T-helper 2 cell (primary cell): Measurements from ENCODE around the gene COL8A1.
"Not testable (repeated sequence)": the region's sequence is repeated elsewhere in the genome, so short reads cannot be mapped to it uniquely, and the experiment has no call there.

Experiments
- DNase-seq, 5 experiments: peaks; one replicate each; pipeline versions ENCODE4 v3.0.0 to v3.0.0-alpha.2; 2012 to 2022

COL8A1 gene

DNA sequence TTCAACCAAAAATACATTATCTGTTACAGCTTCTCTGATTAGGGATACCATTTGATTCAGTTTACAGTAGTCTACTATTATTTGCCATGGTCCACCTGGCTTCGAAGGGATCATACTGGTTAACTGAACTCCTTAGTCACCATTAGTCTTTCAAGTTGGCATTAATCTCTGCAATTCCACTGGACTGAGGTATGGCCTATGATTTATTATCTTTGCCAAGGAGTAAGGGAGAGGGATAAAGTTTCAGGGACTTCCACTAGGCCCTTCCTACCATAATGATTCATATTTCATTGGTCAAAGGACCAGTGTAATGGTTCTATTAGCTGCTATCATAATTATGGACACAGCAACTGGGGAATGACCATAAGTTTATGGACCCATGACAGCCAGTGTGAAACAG lies 172.0 kb downstream of the COL8A1 start:
- DNase-seq: no peak

DNA sequence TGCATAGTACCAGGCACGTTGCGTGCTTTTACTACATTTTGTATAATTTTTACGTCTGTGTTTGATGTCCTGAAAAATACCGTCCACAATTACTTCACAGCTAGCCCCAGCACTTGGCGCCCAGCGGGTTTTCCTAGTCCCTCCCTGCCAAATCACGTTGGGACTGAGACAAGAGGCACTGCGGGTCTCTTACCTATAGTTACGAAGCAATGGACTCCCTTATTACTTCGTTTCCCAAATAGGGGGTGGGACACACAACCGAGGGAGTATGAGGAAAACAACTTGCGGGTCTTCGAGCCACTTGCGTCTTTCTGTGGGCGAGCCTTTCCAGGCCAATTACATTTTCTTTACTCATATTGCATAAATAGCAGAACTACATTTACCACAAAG lies 178.6 kb downstream of the COL8A1 start:
- DNase-seq: no peak

DNA sequence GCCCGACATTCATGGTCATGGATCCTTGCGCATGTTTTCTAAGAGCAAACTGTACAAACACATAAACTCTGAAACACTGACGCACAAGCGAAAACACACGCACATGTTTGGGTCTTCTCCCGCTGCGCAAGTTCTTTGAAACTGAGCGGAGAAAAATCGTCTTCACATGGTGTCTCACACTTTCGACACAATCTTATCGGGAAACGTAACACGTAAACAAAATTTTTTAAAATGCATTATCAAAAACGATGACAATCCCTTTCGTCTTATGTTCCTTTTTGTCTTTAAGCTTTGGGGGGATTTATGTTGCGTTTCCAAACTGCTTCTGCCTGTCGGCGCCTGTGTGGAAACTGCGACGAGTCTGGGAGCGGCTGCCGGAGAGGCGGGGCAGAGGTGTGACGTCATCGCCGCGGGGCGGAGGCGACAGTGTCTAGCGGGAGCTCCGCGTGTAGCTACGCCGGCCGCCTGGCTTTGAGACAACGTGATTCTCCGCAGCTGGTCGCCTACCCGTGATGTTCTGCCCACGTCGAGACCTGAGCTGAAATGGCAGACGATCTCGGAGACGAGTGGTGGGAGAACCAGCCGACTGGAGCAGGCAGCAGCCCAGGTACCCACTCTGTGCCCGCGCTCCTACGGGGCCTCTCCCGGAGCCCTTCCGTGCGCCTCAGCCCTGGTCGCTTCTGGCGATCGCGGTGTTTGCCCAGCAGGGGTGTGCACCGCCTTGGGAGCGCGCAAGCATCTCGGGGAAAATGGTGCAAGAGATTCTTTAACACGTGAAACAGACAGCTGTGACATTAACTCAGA lies 179.2 kb downstream of the COL8A1 start, which contains the start of gene CMSS1:
CMSS1 (plus strand) TSS at position 426 of the 804 bp plus-strand sequence.
- DNase-seq: peak; percentile 85 to 95 (median 94)

- no peak for DNase-seq
Measured at GRCh38 chr3:99818818-99819217, 180.4 kb downstream of the COL8A1 start.

DNA sequence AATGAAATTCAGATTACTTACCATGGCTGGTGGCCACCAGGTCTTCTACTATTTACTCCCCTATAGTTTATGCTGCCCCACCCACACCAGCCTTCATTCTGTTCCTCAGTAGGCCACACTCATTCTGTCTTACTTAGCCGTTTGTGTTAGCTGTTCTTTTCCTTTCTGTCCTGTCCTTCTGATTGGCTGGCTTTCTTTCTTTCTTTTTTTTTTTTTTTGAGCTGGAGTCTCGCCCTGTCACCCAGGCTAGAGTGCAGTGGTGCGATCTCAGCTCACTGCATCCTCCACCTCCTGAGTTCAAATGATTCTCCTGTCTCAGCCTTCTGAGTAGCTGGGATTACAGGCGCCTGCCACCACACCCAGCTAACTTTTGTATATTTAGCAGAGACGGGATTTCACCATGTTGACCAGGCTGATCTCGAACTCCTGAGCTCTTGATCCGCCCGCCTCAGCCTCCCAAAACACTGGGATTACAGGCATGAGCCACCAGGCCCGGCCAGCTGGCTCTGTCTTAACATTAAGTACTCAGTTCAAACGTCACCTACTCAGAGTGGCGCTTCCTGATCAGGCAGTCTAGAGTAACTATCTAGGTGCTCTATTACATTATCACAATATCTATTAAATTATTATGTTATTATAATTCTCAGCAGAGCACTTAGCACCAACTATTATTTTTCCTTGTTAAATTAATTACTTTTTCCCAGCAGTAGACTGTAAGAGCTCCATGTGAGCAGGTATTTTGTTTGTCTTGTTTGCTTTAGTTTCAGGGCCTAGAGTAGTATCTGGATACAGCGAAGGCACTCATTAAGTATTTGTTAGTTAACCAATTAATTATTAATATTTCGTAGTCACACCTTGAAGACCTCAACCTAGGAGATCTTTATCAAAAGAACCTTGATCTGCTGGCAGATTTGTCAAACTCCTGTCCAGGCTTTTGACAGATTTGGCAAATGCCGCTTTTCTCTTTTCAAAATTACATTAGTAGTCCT lies 185.6 kb downstream of the COL8A1 start:
- peak in 1 of 5 experiments; percentile 45 for DNase-seq

- peak in 1 of 5 experiments; percentile 69 for DNase-seq
Measured at GRCh38 chr3:99825004-99825640, 186.7 kb downstream of the COL8A1 start.

GRCh38 chr3:99829844-99830243 lies 191.4 kb downstream of the COL8A1 start:
- no peak for DNase-seq

GRCh38 chr3:99833617-99834205 lies 195.3 kb downstream of the COL8A1 start:
- no peak for DNase-seq

GRCh38 chr3:99834211-99834957 lies 196.0 kb downstream of the COL8A1 start:
- DNase-seq: no peak

GRCh38 chr3:99836681-99837080 lies 198.3 kb downstream of the COL8A1 start:
- no peak for DNase-seq

DNA sequence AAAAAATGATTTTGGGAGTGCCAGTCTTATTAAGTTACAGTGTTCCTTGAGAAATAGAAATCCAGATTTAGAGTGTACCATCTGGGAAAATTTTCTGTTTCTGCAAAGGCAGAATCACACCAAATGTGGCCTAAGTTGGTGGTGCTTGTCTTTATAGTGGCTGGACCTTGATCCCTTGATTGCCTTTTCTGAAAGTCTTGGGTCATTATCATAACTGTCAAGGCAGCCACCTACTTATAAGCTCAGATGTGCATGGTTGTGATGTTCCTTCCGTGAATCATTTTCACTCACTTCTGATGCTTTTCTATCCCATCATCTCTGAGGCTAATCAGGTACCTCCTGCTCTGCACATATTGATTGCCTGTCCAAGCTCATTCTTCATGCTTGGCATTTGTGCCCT lies 199.3 kb downstream of the COL8A1 start:
- no peak for DNase-seq

DNA sequence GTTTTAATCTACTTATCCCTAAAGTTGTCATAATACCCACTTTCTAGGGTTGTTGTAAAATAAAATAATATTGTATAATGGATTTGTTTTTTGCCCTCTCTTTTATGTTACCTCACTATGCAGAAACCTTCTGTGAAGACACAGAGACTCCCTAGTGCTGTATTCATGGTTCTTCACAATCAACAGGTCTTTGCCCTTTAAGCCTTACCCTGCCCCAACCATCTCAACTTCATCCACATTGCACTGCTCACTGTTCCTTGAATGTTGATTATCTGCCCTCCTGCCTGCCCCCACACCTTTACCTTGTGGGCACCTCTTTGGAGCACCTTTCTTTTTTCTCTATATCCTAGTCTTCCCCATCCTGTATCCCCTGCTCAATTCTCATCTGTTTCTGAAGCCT lies 200.4 kb downstream of the COL8A1 start:
- DNase-seq: no peak

DNA sequence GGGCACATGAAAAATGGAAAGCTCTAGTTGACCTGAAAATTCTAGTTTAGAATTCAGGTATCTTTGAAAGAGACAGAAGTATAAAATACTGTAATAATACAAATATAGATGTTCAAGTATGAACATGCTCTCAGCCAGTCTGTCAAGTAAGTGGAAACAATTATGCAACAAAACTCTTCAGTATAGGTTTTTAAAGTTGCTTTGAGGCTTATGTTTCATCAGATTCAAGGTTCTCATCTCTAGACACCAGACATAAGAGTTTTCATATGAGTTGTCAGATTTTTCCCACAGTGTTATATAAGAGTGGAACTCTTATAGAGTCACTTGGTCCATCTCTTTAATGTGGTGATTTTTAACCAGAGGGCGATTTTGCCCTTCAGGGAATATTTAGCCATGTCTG lies 201.2 kb downstream of the COL8A1 start:
- no peak for DNase-seq

DNA sequence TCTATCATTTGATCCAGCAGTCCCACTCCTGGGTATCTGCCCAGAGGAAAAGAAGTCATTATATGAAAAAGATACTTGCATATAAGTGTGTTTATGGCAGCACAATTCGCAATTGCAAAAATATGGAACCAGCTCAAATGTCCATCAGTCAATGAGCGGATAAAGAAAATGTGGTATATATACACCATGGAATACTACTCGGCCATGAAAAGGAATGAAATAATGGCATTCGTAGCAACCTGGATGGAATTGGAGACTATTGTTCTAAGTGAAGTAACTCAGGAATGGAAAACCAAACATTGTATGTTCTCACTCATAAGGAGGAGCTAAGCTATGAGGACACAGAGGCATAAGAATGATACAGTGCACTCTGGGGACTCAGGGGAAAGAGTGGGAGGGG lies 203.6 kb downstream of the COL8A1 start:
- DNase-seq: not testable (repeated sequence)

GRCh38 chr3:99842826-99843589 lies 204.6 kb downstream of the COL8A1 start:
- peak in 1 of 5 experiments; percentile 68 for DNase-seq

DNA sequence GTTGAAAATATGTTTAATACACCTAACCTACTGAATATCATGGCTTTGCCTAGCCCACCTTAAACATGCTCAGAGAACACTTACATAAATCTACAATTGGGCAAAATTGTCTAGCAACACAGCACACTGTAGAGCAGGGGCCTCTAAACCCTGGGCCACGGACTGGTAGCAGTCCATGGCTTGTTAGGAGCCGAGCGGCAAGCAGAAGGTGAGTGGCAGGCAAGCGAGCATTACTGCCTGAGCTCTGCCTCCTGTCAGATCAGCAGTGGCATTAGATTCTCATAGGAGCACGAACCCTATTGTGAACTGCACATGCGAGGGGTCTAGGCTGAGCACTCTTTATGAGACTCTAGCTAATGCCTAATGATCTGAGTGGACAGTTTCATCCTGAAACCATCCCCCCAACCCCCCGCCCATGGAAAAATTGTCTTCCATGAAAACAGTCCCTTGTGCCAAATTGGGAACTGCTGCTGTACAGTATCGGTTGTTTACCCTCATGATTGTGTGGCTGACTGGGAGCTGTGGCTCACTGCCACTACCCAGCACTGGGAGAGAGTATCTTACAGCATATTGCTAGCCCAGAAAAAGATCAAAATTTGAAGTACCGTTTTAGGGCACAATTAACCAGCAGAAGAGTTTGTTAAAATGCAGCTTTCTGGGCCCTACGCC lies 205.3 kb downstream of the COL8A1 start:
- no peak for DNase-seq

- no peak for DNase-seq
Measured at GRCh38 chr3:99845331-99845730, 206.9 kb downstream of the COL8A1 start.

GRCh38 chr3:99845999-99846398 lies 207.6 kb downstream of the COL8A1 start:
- DNase-seq: no peak

GRCh38 chr3:99846477-99847160 lies 208.2 kb downstream of the COL8A1 start:
- no peak for DNase-seq

DNA sequence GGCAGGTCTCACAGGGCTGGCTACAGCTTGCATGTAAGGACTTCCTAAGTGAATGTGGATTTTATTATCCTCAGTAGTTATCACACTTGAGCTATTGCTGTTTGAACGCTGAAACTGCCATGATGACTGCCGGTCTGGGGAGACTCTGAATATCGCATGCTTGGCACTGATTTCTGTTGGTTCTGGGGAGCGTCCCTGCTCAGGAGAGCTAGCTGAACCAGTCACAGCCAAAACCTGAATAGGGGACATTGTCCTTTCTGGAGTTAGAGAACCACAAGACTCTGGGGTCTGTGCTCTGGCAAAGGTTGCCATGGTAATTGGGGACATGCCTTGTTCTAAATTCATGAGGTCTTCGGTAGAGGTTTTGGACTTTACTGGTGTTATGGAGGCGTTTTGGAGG lies 210.0 kb downstream of the COL8A1 start:
- DNase-seq: no peak
